NCI-H2196 (cell line): ENCODE results near the gene MCUB.

Experiments used
- DNase-seq: peaks from one replicate; lab custom pipeline; 2025; ENCODE audit not compliant: unreplicated experiment; lab: John Stamatoyannopoulos, UW

MCUB gene

GRCh38 chr4:109622626-109623025 is 62.6 kb downstream of the MCUB start:
- no peak for DNase-seq

- DNase-seq = no peak
These were observed 64.5 kb downstream of the MCUB start for GRCh38 chr4:109624536-109624935.

GRCh38 chr4:109627361-109627760 is 67.3 kb downstream of the MCUB start:
- no peak for DNase-seq

- no peak for DNase-seq
These were observed 69.7 kb downstream of the MCUB start for GRCh38 chr4:109629775-109630174.

- DNase-seq = no peak
These were observed 71.6 kb downstream of the MCUB start for GRCh38 chr4:109631532-109632108.

GRCh38 chr4:109640644-109641043 is 80.6 kb downstream of the MCUB start:
- no peak for DNase-seq

GRCh38 chr4:109645874-109646710 is 86.0 kb downstream of the MCUB start:
- DNase-seq = no peak

GRCh38 chr4:109648266-109648996 is 88.4 kb downstream of the MCUB start:
- no peak for DNase-seq

- DNase-seq = no peak
These were observed 89.0 kb downstream of the MCUB start for GRCh38 chr4:109648997-109649575.

GRCh38 chr4:109649872-109650271 is 89.8 kb downstream of the MCUB start:
- DNase-seq = no peak

- no peak for DNase-seq
These were observed 95.3 kb downstream of the MCUB start for GRCh38 chr4:109655396-109655795.

- DNase-seq = no peak
These were observed 97.9 kb downstream of the MCUB start for GRCh38 chr4:109657854-109658418.

GRCh38 chr4:109658871-109659410 is 98.9 kb downstream of the MCUB start:
- DNase-seq = no peak

- DNase-seq = no peak
These were observed 102.1 kb downstream of the MCUB start for GRCh38 chr4:109662116-109662515.

- DNase-seq = no peak
These were observed 102.7 kb downstream of the MCUB start for GRCh38 chr4:109662771-109663170.

- no peak for DNase-seq
These were observed 105.9 kb downstream of the MCUB start for GRCh38 chr4:109665783-109666485.

GRCh38 chr4:109671350-109671749 is 111.3 kb downstream of the MCUB start:
- DNase-seq = no peak

GRCh38 chr4:109672169-109672930 is 112.3 kb downstream of the MCUB start:
- DNase-seq = no peak

GRCh38 chr4:109673303-109673702 is 113.3 kb downstream of the MCUB start:
- no peak for DNase-seq

GRCh38 chr4:109675181-109675580 is 115.1 kb downstream of the MCUB start:
- DNase-seq = no peak
